ENCODE measurements around the gene STARD3. TPM values are rescaled to one million over a fixed set of nuclear protein-coding genes. Genes with fewer than 3 reads are reported as not detected.

The STARD3 gene
- total and polyA plus RNA-seq, 2 donors from 2014 or later = 32.1 to 47.6 TPM

DNA sequence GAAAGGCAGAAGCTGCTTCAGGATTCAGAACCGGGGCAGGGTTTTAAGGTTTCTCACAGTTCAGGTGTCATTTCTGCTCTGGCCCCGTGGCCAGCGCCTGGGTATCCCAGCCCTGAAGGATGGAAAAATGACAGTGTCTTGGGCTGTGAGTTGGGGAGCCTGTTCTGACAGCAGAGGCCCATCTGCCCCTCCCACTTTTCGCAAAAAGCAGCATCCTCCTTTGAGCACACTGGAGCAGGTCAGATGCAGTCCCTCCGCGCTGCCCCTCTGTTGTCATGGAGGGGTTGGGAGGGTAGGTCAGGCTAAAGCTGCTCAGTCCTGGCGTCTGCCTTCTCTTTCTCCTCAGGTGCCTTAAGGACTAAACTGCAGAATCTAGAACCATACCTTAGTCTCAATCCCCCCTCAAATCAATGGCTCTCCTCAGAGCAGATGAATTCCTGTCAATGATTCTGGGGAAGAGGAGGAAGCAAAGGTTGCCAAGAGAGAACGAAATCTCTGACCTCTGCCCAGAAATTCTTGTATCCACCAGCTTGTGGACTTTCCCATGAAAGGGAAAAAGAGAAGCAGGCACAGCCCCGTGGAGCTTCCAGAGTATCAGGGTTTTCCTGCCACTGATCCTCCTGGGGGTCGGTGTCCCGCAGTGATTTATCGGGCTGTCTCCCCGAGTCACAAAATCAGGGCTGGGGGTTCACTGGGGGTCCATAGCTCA, 36.5 kb upstream of the STARD3 start:
- Histone ChIP-seq H3K27me3 (ENCODE audit: control insufficient read depth, insufficient read depth, low read length) (peaks cover 72% of the 10 kb centered on the region), H3K9ac (ENCODE audit: low read length in 3 of 3) (no peak overlapping the region), H3K9me3 (ENCODE audit: control insufficient read depth in 2 of 3, insufficient read depth in 1 of 3, low read length in 3 of 3) (no peaks in the 10 kb centered on the region), H3K4me3 (ENCODE audit: low read length in 3 of 3) (no peak overlapping the region), H3K36me3 (ENCODE audit: control insufficient read depth in 2 of 3, insufficient read depth in 3 of 3, low read length in 3 of 3) (no peaks in the 10 kb centered on the region), H3K27ac (ENCODE audit: low read depth in 2 of 2, low read length in 2 of 2) (no peak overlapping the region), H3K4me1 (ENCODE audit: control insufficient read depth in 2 of 3, insufficient read depth in 2 of 3, low read depth in 1 of 3, low read length in 3 of 3) (peaks cover 0 to under 1% (median 0%) of the 10 kb centered on the region in 3 donors)
- FAIRE-seq = no peak
- intact Hi-C loops (cut with DNase I) = no loop called here
- DNase-seq = no peak
- TF ChIP-seq, protein P1, sequence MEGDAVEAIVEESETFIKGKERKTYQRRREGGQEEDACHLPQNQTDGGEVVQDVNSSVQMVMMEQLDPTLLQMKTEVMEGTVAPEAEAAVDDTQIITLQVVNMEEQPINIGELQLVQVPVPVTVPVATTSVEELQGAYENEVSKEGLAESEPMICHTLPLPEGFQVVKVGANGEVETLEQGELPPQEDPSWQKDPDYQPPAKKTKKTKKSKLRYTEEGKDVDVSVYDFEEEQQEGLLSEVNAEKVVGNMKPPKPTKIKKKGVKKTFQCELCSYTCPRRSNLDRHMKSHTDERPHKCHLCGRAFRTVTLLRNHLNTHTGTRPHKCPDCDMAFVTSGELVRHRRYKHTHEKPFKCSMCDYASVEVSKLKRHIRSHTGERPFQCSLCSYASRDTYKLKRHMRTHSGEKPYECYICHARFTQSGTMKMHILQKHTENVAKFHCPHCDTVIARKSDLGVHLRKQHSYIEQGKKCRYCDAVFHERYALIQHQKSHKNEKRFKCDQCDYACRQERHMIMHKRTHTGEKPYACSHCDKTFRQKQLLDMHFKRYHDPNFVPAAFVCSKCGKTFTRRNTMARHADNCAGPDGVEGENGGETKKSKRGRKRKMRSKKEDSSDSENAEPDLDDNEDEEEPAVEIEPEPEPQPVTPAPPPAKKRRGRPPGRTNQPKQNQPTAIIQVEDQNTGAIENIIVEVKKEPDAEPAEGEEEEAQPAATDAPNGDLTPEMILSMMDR (IDR thresholded peaks at IDR 0.05; ENCODE audit: borderline replicate concordance, extremely low read depth, insufficient read depth) = no peak

DNA sequence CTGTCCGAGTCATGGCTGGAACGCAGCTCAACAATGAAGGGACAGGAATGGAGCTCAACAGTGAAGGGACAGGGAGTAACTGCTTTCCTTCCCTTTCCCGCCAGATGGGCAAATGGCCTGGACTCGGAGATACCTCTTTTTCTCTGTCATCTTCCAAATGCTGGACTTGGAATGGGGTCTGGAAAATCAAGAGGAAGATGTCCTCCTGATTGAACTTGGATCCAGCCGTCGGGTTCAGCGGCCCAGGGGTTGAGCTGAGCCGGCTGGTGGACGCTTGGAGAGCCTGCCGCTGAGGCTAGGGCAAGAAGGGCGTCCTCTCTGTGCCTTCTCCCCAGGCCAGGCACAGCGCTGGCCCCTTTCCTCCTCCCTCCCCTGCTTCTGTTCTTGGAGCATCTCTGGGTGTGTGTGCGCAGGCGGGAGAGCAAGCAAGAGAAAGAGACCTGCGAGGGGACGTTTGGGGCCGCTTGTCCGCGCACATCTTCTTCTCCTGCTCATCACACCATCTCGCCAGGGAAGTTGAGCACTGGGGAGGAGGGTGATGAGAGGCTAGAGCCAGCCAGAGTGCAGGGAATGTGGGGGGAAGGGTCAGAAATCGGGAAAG, 35.8 kb upstream of the STARD3 start:
- peaks cover 75% of the 10 kb centered on the region for H3K27me3 ChIP-seq (ENCODE audit: control insufficient read depth, insufficient read depth, low read length)
- intact Hi-C loops (cut with DNase I) = no loop called here
- no peaks in the 10 kb centered on the region for H3K36me3 ChIP-seq (ENCODE audit: control insufficient read depth in 2 of 3, insufficient read depth in 3 of 3, low read length in 3 of 3)
- peaks cover 0 to 7% (median 0%) of the 10 kb centered on the region in 3 donors for H3K4me1 ChIP-seq (ENCODE audit: control insufficient read depth in 2 of 3, insufficient read depth in 2 of 3, low read depth in 1 of 3, low read length in 3 of 3)
- DNase-seq (no peak), FAIRE-seq (no peak)
- no peak overlapping the region for H3K4me3 ChIP-seq (ENCODE audit: low read length in 3 of 3)
- TF ChIP-seq, protein P1 (IDR thresholded peaks at IDR 0.05; ENCODE audit: borderline replicate concordance, extremely low read depth, insufficient read depth) = no peak
- no peaks in the 10 kb centered on the region for H3K9me3 ChIP-seq (ENCODE audit: control insufficient read depth in 2 of 3, insufficient read depth in 1 of 3, low read length in 3 of 3)
- no peak overlapping the region for H3K27ac ChIP-seq (ENCODE audit: low read depth in 2 of 2, low read length in 2 of 2)
- H3K9ac ChIP-seq (ENCODE audit: low read length in 3 of 3) = no peak overlapping the region

DNA sequence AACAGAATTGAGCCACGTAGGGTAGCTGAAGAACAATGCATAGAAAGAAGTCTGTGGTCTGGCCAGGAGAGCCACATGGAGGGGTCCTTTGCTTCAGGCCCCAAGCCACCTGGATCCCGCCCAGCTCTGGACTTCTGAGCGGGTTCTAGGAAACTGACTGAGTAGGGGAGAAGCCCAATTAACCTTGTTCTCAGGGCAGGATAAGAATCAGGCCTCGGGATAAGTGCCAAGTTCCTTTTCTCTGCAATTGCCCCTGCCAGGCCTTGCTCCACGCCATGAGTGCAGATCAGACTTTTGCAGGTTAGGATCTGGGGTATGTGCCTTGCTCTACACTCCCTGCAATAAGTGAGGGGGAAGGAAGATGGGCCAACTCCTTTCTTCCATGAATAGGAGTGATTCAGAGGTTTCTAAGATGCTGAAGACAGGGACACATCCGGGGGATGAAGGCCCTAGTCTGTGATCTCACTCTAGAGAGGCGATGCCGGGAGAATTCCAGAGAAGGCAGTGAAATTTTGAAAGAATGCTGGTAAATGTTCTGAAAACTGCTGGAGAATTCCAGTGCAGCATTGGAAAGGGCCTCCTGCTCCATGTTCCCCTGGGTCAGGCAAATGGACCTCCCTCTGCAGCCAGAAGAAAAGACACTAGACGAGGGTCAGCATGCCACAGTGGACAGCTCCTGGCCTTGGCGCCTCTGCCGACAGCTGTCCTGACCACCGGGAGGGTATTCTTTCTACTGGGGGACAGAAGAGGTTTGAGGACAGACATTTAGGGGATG, 35.0 kb upstream of the STARD3 start:
- FAIRE-seq = no peak

More for the DNA sequence above, 35.0 kb upstream of the STARD3 start:
- intact Hi-C loops (cut with DNase I) = no loop called here
- H3K27ac ChIP-seq (ENCODE audit: low read depth in 2 of 2, low read length in 2 of 2) = no peak overlapping the region
- H3K4me1 ChIP-seq (ENCODE audit: control insufficient read depth in 2 of 3, insufficient read depth in 2 of 3, low read depth in 1 of 3, low read length in 3 of 3) = peaks cover 0 to 11% (median 0%) of the 10 kb centered on the region in 3 donors
- no peak overlapping the region for H3K9ac ChIP-seq (ENCODE audit: low read length in 3 of 3)
- H3K4me3 ChIP-seq (ENCODE audit: low read length in 3 of 3) = no peak overlapping the region
- TF ChIP-seq, protein P1 (IDR thresholded peaks at IDR 0.05; ENCODE audit: borderline replicate concordance, extremely low read depth, insufficient read depth) = no peak
- peaks cover 70% of the 10 kb centered on the region for H3K27me3 ChIP-seq (ENCODE audit: control insufficient read depth, insufficient read depth, low read length)
- H3K36me3 ChIP-seq (ENCODE audit: control insufficient read depth in 2 of 3, insufficient read depth in 3 of 3, low read length in 3 of 3) = no peaks in the 10 kb centered on the region
- no peak for DNase-seq
- no peaks in the 10 kb centered on the region for H3K9me3 ChIP-seq (ENCODE audit: control insufficient read depth in 2 of 3, insufficient read depth in 1 of 3, low read length in 3 of 3)

Data from kidney (tissue), 14 donors.